Muscle of leg (tissue), 11 donors: ENCODE results near the gene TUT7. TPM values are rescaled to one million over a fixed set of nuclear protein-coding genes. Genes with fewer than 3 reads are reported as not detected.

Experiments
- DNase-seq: peaks from one replicate; pipeline ENCODE4 v3.0.0; 2013
- H3K27ac ChIP-seq: one replicate; pipeline ENCODE4 v1.5.1; 2013; ENCODE audit warnings: mild to moderate bottlenecking, low read length, control low read depth
- H3K27me3 ChIP-seq: one replicate; pipeline ENCODE4 v1.6.1; 2013; ENCODE audit warnings: low read length; ENCODE audit not compliant: control insufficient read depth, insufficient read depth
- H3K36me3 ChIP-seq: one replicate; pipeline ENCODE4 v1.6.1; 2013; ENCODE audit warnings: low read length; ENCODE audit not compliant: control insufficient read depth, insufficient read depth
- H3K4me1 ChIP-seq: one replicate; pipeline ENCODE4 v1.6.1; 2013; ENCODE audit warnings: low read length; ENCODE audit not compliant: control insufficient read depth, insufficient read depth
- H3K4me3 ChIP-seq: one replicate; pipeline ENCODE4 v1.5.1; 2013; ENCODE audit warnings: low read length, control low read depth
- H3K9me3 ChIP-seq: replicated peaks from 2 replicates; pipeline ENCODE4 v1.6.1; 2013; ENCODE audit warnings: low read depth, low read length; ENCODE audit not compliant: control insufficient read depth
- WGBS: methylation state at CpG from one replicate; pipeline ENCODE4 v1.1.5; 2013; ENCODE audit warnings: missing lambda C conversion rate; ENCODE audit not compliant: insufficient coverage; 5-methylcytosine and 5-hydroxymethylcytosine counted together
- polyA plus RNA-seq, 8 donors: library from polyadenylated mRNA; unstranded; fragments of 120-200 nt; gene quantifications; one replicate each; pipeline versions ENCODE4 v1.2.1 to v1.2.3, GENCODE V29; 2013; ENCODE audit warnings: inconsistent platforms in 1 of 8, low replicate concordance in 1 of 8; ENCODE audit not compliant: insufficient read length in 8 of 8, insufficient read depth in 1 of 8
- total RNA-seq: library from RNA; stranded (reverse); fragments of 120-200 nt; gene quantifications from one replicate; pipeline ENCODE4 v1.2.4, GENCODE V29; 2013

The TUT7 gene
- total and polyA plus RNA-seq, 9 donors: 9.4 to 18.6 (median 13.9) TPM

DNA sequence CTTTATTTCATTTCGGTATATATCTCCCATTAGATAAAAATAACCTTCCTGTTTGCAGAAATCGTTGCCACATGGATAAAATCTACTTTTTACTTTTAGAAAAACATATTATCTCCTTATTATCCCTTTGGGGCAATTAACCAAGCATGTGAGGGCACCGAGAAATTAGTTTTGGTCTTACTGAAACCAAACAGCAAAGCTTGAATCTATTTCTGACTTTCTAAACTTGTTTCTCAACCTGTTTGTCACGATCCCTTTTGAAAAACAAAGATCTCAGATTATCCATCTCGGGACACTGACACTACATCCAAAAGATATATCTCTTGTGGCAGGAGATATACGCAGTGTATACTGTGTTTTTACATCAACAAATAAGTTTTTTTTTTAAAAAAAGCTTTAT lies 2.3 kb downstream of the TUT7 start:
- Histone ChIP-seq H3K27me3 (no peaks in the 10 kb centered on the region), H3K9me3 (no peaks in the 10 kb centered on the region), H3K4me1 (peaks cover 4% of the 10 kb centered on the region), H3K27ac (no peak overlapping the region), H3K36me3 (peaks cover 3% of the 10 kb centered on the region), H3K4me3 (no peak overlapping the region)
- DNase-seq: no peak
- WGBS: no CpG with 5 or more reads among the region's 6 CpGs

- peaks cover 8% of the 10 kb centered on the region for H3K36me3 ChIP-seq
- H3K27ac ChIP-seq: no peak overlapping the region
- DNase-seq: no peak
- H3K9me3 ChIP-seq: no peaks in the 10 kb centered on the region
- H3K4me3 ChIP-seq: no peak overlapping the region
- no peaks in the 10 kb centered on the region for H3K27me3 ChIP-seq
- 83% methylated on average over 5 of the region's 12 CpGs for WGBS
- H3K4me1 ChIP-seq: peaks cover 4% of the 10 kb centered on the region
These were observed 4.0 kb downstream of the TUT7 start for GRCh38 chr9:86350006-86350760.

GRCh38 chr9:86349271-86349670 lies 4.9 kb downstream of the TUT7 start:
- Histone ChIP-seq H3K9me3 (no peaks in the 10 kb centered on the region), H3K36me3 (peaks cover 11% of the 10 kb centered on the region), H3K27ac (no peak overlapping the region), H3K4me1 (peaks cover 4% of the 10 kb centered on the region), H3K27me3 (no peaks in the 10 kb centered on the region), H3K4me3 (no peak overlapping the region)
- DNase-seq: peak; percentile 74
- WGBS: no CpG with 5 or more reads among the region's 3 CpGs

DNA sequence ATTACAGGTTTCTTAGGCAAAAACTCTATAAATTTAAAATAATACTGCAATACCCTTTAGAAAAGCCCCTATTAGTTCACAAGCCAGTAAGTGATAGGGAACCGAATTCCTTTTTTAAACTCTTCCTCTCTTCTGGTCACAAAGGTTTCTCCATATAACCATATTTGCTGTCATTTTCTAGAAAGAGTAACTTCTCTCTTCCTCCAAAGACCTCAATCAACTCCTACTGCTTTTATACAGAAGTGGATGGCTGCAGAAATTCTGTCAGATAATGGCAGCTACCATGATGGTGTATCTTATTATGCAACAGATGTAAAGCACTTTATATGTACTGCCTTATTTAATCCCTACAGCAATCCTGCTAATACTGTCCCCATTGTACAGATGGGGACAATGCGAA lies 6.2 kb downstream of the TUT7 start:
- DNase-seq: no peak
- Histone ChIP-seq H3K4me1 (peaks cover 3% of the 10 kb centered on the region), H3K4me3 (no peak overlapping the region), H3K27ac (no peak overlapping the region), H3K9me3 (no peaks in the 10 kb centered on the region), H3K36me3 (peaks cover 11% of the 10 kb centered on the region), H3K27me3 (no peaks in the 10 kb centered on the region)
- no CpG with 5 or more reads among the region's 2 CpGs for WGBS

- no peak overlapping the region for H3K4me3 ChIP-seq
- H3K4me1 ChIP-seq: no peaks in the 10 kb centered on the region
- no CpG with 5 or more reads among the region's 2 CpGs for WGBS
- no peak overlapping the region for H3K27ac ChIP-seq
- peaks cover 22% of the 10 kb centered on the region for H3K36me3 ChIP-seq
- H3K9me3 ChIP-seq: no peaks in the 10 kb centered on the region
- no peak for DNase-seq
- no peaks in the 10 kb centered on the region for H3K27me3 ChIP-seq
These were observed 9.4 kb downstream of the TUT7 start for GRCh38 chr9:86344818-86345217.

DNA sequence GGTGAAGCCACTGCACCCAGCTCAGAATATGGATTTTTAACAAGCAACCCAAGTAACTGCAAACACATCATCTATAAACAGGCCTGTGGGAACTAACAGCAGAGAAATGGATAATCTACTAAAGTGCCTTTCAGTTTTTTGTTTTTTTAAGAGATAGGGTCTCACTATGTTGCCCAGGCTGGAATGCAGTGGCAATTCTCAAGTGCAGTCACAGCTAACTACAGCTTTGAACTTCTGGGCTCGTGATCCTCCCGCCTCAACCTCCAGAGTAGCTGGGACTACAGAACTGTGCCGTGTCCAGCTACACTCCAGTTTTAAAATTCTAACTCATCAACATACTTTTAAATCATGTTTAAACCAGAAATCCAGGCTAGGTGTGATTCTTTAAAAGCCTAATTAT lies 11.9 kb downstream of the TUT7 start:
- H3K36me3 ChIP-seq: peaks cover 41% of the 10 kb centered on the region
- no peaks in the 10 kb centered on the region for H3K4me1 ChIP-seq
- H3K9me3 ChIP-seq: no peaks in the 10 kb centered on the region
- H3K27ac ChIP-seq: no peak overlapping the region
- H3K27me3 ChIP-seq: no peaks in the 10 kb centered on the region
- WGBS: 100% methylated on average over 2 of the region's 3 CpGs
- H3K4me3 ChIP-seq: no peak overlapping the region
- no peak for DNase-seq

DNA sequence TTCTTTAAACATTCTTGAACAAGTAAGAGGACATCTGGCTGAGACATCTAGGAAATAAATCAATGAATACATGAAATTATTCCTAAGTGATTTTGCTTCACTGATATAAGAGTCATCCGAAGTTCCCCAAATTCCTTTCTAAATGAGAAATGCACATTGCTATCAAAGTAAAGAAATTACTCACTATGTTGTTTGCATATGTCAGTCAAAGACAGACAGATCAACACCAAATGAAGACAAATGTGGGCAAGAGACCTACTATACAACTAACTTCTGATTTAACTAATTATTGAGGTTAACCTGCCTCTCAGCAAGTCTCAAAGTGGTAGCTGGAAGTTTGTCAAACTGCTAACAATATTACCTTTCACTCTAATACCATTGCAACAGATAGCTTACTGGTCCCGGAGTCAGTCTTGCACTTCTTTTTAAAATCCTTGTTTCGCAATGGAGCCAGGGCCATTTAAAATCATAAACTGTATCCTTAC lies 13.2 kb downstream of the TUT7 start:
- peaks cover 42% of the 10 kb centered on the region for H3K36me3 ChIP-seq
- H3K27me3 ChIP-seq: no peaks in the 10 kb centered on the region
- no peak for DNase-seq
- WGBS: 71% methylated on average over 2 of the region's 3 CpGs
- no peaks in the 10 kb centered on the region for H3K9me3 ChIP-seq
- no peak overlapping the region for H3K27ac ChIP-seq
- no peaks in the 10 kb centered on the region for H3K4me1 ChIP-seq
- H3K4me3 ChIP-seq: no peak overlapping the region

GRCh38 chr9:86340356-86341006 lies 13.7 kb downstream of the TUT7 start:
- peaks cover 41% of the 10 kb centered on the region for H3K36me3 ChIP-seq
- H3K4me3 ChIP-seq: no peak overlapping the region
- no peak overlapping the region for H3K27ac ChIP-seq
- H3K4me1 ChIP-seq: no peaks in the 10 kb centered on the region
- WGBS: no CpG with 5 or more reads among the region's 1 CpG
- no peaks in the 10 kb centered on the region for H3K27me3 ChIP-seq
- no peak for DNase-seq
- H3K9me3 ChIP-seq: no peaks in the 10 kb centered on the region

- WGBS: no CpG with 5 or more reads among the region's 9 CpGs
- H3K36me3 ChIP-seq: peaks cover 49% of the 10 kb centered on the region
- H3K9me3 ChIP-seq: no peaks in the 10 kb centered on the region
- no peaks in the 10 kb centered on the region for H3K4me1 ChIP-seq
- H3K27me3 ChIP-seq: no peaks in the 10 kb centered on the region
- H3K27ac ChIP-seq: no peak overlapping the region
- H3K4me3 ChIP-seq: no peak overlapping the region
- DNase-seq: no peak
These were observed 16.6 kb downstream of the TUT7 start for GRCh38 chr9:86337469-86338108.

DNA sequence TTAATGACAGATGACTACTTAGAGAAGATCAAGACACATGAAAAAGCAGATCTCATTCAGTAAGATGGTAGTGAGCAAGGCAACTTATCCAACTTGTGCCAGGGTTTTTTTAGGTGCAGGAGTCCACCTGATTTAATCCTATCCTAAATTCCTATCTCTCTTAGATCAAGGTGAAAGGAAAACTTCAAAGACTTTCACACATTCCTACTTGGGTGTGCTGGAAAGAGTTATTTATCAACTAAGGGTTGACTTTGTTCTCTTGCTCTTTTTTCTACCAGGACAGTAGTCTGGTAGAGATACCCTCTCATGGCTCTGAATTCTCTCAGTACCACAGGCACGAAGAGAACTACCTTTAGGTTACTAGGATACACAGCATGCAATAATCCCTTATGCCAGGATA lies 18.2 kb downstream of the TUT7 start:
- H3K27me3 ChIP-seq: no peaks in the 10 kb centered on the region
- WGBS: no CpG with 5 or more reads among the region's 1 CpG
- peaks cover 39% of the 10 kb centered on the region for H3K36me3 ChIP-seq

More for the DNA sequence above, 18.2 kb downstream of the TUT7 start:
- no peaks in the 10 kb centered on the region for H3K4me1 ChIP-seq
- H3K27ac ChIP-seq: no peak overlapping the region
- DNase-seq: no peak
- no peak overlapping the region for H3K4me3 ChIP-seq
- H3K9me3 ChIP-seq: no peaks in the 10 kb centered on the region
